SH-SY5Y (cell line): ENCODE results near the gene GFER.

ENCODE experiments used
- GATA2 ChIP-seq: IDR thresholded peaks from 2 replicates; pipeline ENCODE4 v1.6.1; 2011; ENCODE audit warnings: mild to moderate bottlenecking, low read depth, low read length
- GATA3 ChIP-seq: IDR thresholded peaks from 2 replicates; pipeline ENCODE4 v1.6.1; 2011; ENCODE audit warnings: low read depth, mild to moderate bottlenecking, low read length, moderate library complexity

Gene GFER

GRCh38 chr16:1946495-1947368 is 37.3 kb upstream of the GFER start:
- TF ChIP-seq GATA2 (no peak), GATA3 (no peak)

GRCh38 chr16:1947369-1947670 is 36.7 kb upstream of the GFER start:
- TF ChIP-seq GATA2: no peak
- no peak for TF ChIP-seq GATA3

GRCh38 chr16:1949507-1949906 is 34.5 kb upstream of the GFER start:
- TF ChIP-seq GATA3 (no peak), GATA2 (no peak)

- TF ChIP-seq GATA2: no peak
Measured at GRCh38 chr16:1950047-1950446, 33.9 kb upstream of the GFER start.

DNA sequence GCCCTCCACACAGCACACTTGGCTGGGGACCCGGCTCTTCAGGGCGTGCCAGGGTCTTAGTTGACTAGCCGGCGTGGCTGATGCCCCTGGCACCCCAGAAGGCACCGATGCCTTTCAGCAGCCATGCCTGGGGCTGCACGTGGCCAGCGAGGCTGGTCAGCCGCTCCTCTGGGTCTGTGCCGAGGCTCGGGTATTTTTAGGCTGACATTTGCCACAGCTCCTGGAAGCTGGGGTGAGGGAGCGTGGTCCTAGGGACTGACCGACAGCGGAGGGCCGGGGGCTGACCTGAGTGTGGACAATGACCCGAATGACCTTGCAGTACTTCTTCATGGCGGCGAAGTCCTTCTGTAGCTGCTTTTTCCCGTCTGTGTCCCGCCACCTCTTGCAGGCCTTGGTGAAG is 33.4 kb upstream of the GFER start:
- TF ChIP-seq GATA3 (no peak), GATA2 (no peak)

- TF ChIP-seq GATA3 (no peak), GATA2 (no peak)
Measured at GRCh38 chr16:1953734-1954133, 30.3 kb upstream of the GFER start.

DNA sequence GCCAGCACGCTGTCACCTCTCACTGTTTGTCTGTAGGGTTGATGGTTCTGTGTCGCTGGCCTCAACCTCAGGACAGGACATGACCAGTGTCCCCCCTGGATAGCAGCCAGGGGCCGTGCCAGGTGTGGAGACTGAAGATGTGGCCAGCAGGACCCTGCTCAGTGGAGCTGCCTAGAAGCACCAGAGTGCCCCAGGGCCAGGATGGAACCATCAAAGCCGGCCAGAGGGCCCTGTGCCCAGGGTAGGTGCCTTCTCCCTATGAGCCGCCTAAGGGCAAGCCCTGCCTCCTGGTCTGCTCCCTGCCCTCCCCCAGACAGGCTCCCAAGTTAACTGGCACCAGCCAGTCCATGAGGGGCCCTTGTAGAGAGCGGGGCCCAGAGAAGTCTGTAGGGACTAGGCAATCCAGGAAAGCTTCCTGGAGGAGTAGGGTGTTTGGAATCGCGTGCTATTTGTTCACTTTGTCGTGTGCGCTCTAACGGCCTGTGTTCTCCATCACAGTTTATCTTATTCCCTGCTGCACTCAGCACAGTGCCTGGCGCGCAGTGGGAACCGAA is 25.2 kb upstream of the GFER start:
- TF ChIP-seq GATA3: no peak
- no peak for TF ChIP-seq GATA2

DNA sequence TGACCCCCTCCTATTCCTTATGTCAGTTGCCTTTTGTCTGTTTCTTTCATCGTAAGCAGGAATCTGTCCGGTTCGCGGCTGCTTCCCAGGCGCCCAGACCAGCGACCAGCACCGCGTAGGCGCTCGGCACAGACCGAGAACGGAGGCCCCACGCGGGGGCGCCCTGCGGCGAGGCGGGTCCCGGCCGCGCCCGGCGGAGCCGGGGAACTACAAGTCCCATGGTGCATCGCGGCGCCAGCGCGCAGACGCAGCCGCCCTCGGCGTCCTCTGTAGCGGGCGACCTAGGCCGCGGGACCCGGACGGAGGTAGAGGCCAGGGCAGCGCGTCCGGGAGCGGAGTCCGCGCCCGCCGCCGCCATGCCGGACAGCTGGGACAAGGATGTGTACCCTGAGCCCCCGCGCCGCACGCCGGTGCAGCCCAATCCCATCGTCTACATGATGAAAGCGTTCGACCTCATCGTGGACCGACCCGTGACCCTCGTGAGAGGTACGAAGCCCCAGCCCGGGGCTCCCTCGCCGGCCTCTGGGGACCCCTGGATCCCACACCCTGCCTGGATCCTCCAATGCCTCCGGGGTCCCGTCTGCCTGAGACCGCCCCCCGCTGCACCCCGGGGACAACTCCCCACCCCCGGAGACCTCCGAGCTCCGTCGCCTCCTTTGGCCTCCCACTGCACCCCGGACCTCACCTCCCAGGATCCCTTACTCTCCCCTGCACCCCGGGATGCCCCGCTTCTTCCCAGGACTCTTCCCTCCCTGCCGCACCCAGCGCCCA is 24.5 kb upstream of the GFER start, which contains the start of gene NDUFB10:
Gene NDUFB10 (plus strand): TSS at position 270 of the 771 bp plus-strand sequence. CDS start 87 bp downstream, at position 357.
- no peak; the same call in 1 of the 2 replicates for TF ChIP-seq GATA2
- no peak for TF ChIP-seq GATA3

DNA sequence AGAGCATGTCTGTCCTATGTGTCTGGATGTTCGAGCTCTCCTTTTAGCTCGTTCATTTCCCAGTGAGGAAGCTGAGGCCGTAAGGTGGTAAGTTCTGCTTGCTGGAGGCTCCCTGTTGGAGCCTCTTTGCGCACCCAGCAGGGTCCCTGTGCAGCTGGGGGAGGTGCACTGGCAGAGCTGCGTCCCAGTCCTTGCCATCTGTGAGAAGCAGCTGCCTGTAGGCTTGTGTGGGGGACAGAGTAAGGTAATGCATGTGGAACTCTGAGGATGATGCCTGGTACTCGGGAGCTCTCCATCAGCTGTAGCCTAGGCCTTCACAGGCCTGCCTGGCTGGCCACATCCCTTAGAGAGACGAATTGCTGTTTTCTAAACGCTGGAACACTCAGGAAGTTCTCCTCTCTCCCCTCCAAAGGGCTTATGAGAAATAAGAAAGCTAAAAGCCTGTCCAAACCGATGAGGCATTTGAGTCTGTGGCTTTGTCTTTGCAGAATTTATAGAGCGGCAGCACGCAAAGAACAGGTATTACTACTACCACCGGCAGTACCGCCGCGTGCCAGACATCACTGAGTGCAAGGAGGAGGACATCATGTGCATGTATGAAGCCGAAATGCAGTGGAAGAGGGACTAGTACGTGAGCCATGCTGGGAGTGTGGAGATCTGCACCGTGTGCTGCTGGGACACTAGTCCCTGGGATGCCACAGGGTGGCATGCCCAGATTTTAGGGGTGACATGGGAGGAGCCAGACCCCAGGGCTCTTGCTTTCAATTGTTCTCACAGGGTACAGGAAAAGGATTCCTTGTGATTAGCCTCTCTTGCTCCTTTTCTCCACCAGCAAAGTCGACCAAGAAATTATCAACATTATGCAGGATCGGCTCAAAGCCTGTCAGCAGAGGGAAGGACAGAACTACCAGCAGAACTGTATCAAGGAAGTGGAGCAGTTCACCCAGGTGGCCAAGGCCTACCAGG is 23.0 kb upstream of the GFER start:
- TF ChIP-seq GATA3 (no peak), GATA2 (no peak)

GRCh38 chr16:1961651-1962067 is 22.3 kb upstream of the GFER start:
- no peak for TF ChIP-seq GATA2
- TF ChIP-seq GATA3: no peak

DNA sequence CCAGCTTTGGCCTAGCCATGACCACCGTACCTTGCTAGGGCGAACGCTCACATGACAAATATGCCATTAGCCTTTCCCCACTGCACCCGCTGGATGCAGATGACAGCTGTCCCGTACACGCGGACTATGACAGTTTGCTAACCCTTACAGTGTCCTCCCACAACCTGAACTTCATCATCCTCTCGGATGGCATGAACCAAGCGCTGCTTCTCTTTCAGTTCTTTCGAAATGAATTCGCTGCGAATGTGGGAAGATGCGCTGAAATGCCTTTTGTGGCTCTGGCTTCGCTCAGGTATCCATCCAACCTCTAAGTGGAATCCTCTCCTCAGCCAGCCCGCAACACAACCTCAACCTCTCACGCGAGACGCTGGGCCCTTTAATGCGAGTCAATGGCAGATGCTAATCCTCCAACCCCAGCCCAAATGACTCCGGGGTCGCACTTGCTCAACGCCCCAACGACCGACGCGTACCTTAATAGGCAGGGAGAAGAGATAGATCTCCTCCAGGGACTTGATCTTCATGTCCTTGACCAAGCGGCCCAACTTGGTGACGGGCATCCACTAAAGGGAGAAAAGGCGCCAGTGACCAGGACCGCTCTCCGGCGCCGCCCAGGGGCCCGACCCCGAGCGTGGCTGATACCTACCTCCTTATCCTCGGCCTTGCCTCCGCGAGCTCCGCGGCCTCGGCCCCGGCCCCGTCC is 20.0 kb upstream of the GFER start:
- TF ChIP-seq GATA2 (no peak), GATA3 (no peak)

- no peak for TF ChIP-seq GATA2
- no peak for TF ChIP-seq GATA3
Measured at GRCh38 chr16:1964506-1965395, 19.2 kb upstream of the GFER start, which contains the start of gene RPS2. Gene RPS2 (minus strand): TSS chr16:1964826. CDS start chr16:1964625, 201 bp downstream.
